Calu3 (cell line): ENCODE data around the gene LHPP. TPM values are rescaled to one million over a fixed set of nuclear protein-coding genes. Genes with fewer than 3 reads are reported as not detected.

Experiments used
- BruUV-seq: library from RNA; stranded (reverse); fragments of 400-500 nt; replicated peaks from 2 replicates; lab custom pipeline; 2021; lab: Mats Ljungman, UMichigan
- CTCF ChIA-PET: fragments of 300-600 bp; sonication (Branson Sonifier 250); formaldehyde crosslinking; loops from one replicate; lab custom pipeline; 2022; ENCODE audit warnings: antibody characterized with exemption; lab: Charles Lee
- DNase-seq: peaks from one replicate; pipeline ENCODE4 v3.0.0; 2022
- H3K27ac Mint-ChIP-seq: one replicate; pipeline ENCODE4 v1.8.0; 2022; ENCODE audit warnings: mixed read lengths; ENCODE audit not compliant: unreplicated experiment
- H3K27me3 Mint-ChIP-seq: one replicate; pipeline ENCODE4 v1.8.0; 2022; ENCODE audit warnings: mixed read lengths; ENCODE audit not compliant: unreplicated experiment
- H3K36me3 Mint-ChIP-seq: one replicate; pipeline ENCODE4 v1.8.0; 2022; ENCODE audit warnings: mild to moderate bottlenecking, moderate library complexity, mixed read lengths; ENCODE audit not compliant: insufficient read depth, unreplicated experiment
- H3K4me1 Mint-ChIP-seq: one replicate; pipeline ENCODE4 v1.8.0; 2022; ENCODE audit warnings: mild to moderate bottlenecking, low read depth, mixed read lengths; ENCODE audit not compliant: unreplicated experiment
- H3K4me3 Mint-ChIP-seq: one replicate; pipeline ENCODE4 v1.8.0; 2022; ENCODE audit warnings: mild to moderate bottlenecking, low read depth, moderate library complexity, mixed read lengths; ENCODE audit not compliant: unreplicated experiment
- H3K9me3 Mint-ChIP-seq: one replicate; pipeline ENCODE4 v1.8.0; 2022; ENCODE audit warnings: low read depth, mixed read lengths; ENCODE audit not compliant: unreplicated experiment
- CTCF ChIP-seq: fragments of 200-600 bp; IDR thresholded peaks from one replicate; pipeline ENCODE4 v1.8.0; 2022; ENCODE audit warnings: antibody characterized with exemption; ENCODE audit not compliant: unreplicated experiment
- intact Hi-C: fragments of 100-400 bp; cut with micrococcal nuclease; formaldehyde crosslinking; loops from one replicate; pipeline ENCODE4 v1.10.0; 2022; ENCODE audit not compliant: unreplicated experiment
- total RNA-seq: library from RNA; stranded (reverse); gene quantifications from 2 replicates; pipeline ENCODE4 v1.2.3, GENCODE V29; 2022

The LHPP gene
- total RNA-seq, 1 experiment from 2014 or later, result 12.0 TPM

GRCh38 chr10:124554085-124554858 is 92.6 kb downstream of the LHPP start:
- Mint-ChIP-seq H3K27ac (no peak overlapping the region), H3K27me3 (no peaks in the 10 kb centered on the region), H3K4me1 (no peaks in the 10 kb centered on the region), H3K36me3 (no peaks in the 10 kb centered on the region), H3K9me3 (no peaks in the 10 kb centered on the region), H3K4me3 (no peak overlapping the region)
- CTCF ChIA-PET, result no interaction called here
- intact Hi-C loops, result no loop called here
- no TSS peak for BruUV-seq
- DNase-seq, result no peak
- no peak for TF ChIP-seq CTCF

- Mint-ChIP-seq H3K9me3 (peaks cover 4% of the 10 kb centered on the region), H3K27me3 (peaks cover 11% of the 10 kb centered on the region), H3K36me3 (no peaks in the 10 kb centered on the region), H3K4me3 (no peak overlapping the region), H3K27ac (no peak overlapping the region), H3K4me1 (no peaks in the 10 kb centered on the region)
- CTCF ChIA-PET, result no interaction called here
- intact Hi-C loops, result no loop called here
- TF ChIP-seq CTCF, result no peak
- no peak for DNase-seq
- BruUV-seq, result no TSS peak
Observed at GRCh38 chr10:124557167-124557566, 95.5 kb downstream of the LHPP start.

GRCh38 chr10:124557648-124558338 is 96.2 kb downstream of the LHPP start:
- no peak for DNase-seq
- Mint-ChIP-seq H3K9me3 (peaks cover 4% of the 10 kb centered on the region), H3K4me1 (no peaks in the 10 kb centered on the region), H3K27ac (no peak overlapping the region), H3K27me3 (peaks cover 11% of the 10 kb centered on the region), H3K4me3 (no peak overlapping the region), H3K36me3 (no peaks in the 10 kb centered on the region)
- CTCF ChIA-PET, result no interaction called here
- intact Hi-C loops, result no loop called here
- no TSS peak for BruUV-seq
- no peak for TF ChIP-seq CTCF

- DNase-seq, result no peak
- Mint-ChIP-seq H3K27me3 (peaks cover 11% of the 10 kb centered on the region), H3K36me3 (no peaks in the 10 kb centered on the region), H3K4me3 (no peak overlapping the region), H3K4me1 (no peaks in the 10 kb centered on the region), H3K9me3 (peaks cover 4% of the 10 kb centered on the region), H3K27ac (no peak overlapping the region)
- intact Hi-C loops, result no loop called here
- no peak for TF ChIP-seq CTCF
- CTCF ChIA-PET, result no interaction called here
- BruUV-seq, result no TSS peak
Observed at GRCh38 chr10:124558339-124559321, 97.0 kb downstream of the LHPP start.
